NCI-H2081 (cell line): ENCODE measurements around the gene CACNA1B.
"Not testable (repeated sequence)": the region's sequence is repeated elsewhere in the genome, so short reads cannot be mapped to it uniquely, and the experiment has no call there.

Experiments used
- DNase-seq, 2 experiments: peaks; one replicate each; lab custom pipeline; 2025; lab: John Stamatoyannopoulos, UW

The CACNA1B gene

DNA sequence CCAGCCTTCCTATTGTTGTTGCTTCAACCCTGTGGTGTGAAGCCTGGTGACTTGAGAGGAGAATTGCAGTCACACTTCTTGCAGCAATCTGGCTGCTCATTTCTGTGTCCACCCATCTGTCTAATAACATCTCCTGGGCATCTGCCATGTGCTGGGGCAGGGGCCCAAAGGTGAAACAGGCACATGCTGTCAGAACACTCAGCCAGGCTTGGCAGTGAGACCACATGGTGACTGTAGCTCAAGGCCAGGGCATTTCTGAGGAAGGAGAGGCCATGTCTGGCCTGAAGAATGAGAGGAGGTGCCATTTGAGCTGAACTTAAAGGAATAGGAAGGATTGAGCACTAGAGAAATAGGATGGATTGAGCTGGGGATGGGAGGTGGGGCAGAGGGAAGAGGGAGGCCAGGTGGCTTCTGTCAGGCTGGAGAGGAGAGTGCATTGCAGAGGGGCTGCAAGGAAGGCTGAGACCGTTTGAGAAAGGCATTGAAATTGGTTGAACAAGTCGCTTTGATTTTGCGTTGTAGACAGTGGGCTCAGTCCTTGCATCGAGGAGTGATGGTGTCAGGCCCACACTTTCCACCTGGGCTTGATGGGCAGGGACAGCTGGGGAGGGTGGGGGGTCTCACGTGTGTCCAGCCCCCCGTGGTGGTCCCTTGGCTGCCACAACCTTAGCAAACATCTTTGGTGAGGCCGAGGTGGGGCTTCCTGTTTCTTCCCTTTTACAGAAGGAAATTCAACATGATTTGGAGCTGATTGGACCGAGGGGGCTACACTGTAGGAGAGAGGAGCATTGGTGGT is 222.4 kb downstream of the CACNA1B start:
- DNase-seq = no peak

- DNase-seq = peak in 1 of 2 experiments; percentile 12
Observed at GRCh38 chr9:138100711-138101350, 223.2 kb downstream of the CACNA1B start.

DNA sequence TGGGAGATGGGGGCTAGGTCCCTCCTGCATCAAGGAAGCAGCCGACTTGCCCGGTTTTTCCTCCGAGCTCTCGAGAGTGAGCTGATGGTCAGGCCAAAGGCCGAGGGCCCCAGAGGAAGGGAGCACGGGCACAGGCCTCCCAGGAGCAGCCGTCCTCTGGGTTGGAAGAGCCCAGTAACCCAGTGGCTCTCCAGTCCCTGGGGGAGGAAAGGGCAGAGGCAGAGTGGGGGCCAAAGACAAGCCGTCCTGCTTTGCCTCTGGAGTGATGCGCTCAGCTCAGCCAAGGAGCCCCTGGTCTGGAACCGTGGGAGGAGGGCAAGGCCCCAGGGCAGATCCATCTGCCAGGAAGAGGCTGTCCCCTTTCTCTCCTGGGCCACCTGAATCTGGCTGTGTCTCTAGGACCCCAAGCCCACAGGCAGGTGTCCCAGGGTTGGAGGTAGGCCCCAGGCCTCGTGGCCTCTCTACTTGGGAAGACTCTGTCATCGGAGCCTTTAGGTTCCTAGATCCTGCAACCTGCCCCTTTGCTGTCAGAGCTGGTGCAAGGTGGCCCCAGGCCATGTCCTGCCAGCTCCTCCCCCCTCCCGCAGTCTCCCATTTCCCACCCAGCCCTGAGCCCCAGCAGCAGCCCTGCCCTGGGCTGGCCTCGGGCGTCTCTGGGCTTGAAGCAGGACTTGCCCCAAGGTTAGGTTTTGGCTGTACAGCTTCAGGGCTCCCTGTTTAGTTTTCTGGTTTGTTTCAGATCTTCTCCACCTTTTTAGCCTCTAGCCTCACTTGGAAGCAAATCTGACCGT is 224.1 kb downstream of the CACNA1B start:
- no peak for DNase-seq

DNA sequence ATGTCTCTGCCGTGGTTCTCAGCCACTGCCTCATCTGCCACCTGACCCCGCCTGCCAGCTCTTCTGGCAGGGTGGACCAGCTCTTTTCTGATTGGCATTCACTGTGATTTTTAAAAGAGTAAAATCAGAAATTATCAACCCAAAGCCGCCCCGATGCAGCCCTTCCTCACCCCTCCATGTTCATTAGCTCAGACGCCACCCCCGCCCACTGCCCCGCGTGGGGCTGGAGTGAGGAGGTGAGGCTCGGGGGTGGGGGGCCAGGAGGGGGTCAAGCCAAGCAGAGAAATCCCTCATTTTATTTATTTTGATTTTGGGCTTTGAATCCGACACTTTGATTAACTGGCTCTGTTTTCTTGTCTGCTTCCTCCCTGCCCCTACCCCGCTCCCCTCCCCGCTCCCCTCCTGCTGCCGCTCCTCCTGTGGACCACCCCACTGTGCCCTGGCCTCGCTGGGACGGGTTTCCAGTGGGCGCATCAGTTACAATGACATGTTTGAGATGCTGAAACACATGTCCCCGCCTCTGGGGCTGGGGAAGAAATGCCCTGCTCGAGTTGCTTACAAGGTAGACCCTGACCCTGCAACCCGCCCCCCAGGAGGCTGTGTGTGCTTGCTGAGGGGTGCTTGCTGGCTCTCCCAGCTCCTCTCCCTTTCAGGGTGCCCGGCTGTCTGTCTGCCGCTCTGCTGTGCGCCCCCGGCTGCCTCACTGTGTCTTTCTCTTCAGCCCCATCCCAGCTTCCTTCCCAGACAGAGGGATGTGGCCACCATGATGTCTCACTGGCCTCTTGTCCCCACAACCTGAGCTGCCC is 224.9 kb downstream of the CACNA1B start:
- no peak for DNase-seq

- DNase-seq = no peak
Observed at GRCh38 chr9:138103111-138103848, 225.7 kb downstream of the CACNA1B start.

- DNase-seq = no peak
Observed at GRCh38 chr9:138103849-138104206, 226.2 kb downstream of the CACNA1B start.

- DNase-seq = no peak
Observed at GRCh38 chr9:138104251-138105122, 226.9 kb downstream of the CACNA1B start.

- DNase-seq = no peak
Observed at GRCh38 chr9:138105123-138105415, 227.5 kb downstream of the CACNA1B start.

DNA sequence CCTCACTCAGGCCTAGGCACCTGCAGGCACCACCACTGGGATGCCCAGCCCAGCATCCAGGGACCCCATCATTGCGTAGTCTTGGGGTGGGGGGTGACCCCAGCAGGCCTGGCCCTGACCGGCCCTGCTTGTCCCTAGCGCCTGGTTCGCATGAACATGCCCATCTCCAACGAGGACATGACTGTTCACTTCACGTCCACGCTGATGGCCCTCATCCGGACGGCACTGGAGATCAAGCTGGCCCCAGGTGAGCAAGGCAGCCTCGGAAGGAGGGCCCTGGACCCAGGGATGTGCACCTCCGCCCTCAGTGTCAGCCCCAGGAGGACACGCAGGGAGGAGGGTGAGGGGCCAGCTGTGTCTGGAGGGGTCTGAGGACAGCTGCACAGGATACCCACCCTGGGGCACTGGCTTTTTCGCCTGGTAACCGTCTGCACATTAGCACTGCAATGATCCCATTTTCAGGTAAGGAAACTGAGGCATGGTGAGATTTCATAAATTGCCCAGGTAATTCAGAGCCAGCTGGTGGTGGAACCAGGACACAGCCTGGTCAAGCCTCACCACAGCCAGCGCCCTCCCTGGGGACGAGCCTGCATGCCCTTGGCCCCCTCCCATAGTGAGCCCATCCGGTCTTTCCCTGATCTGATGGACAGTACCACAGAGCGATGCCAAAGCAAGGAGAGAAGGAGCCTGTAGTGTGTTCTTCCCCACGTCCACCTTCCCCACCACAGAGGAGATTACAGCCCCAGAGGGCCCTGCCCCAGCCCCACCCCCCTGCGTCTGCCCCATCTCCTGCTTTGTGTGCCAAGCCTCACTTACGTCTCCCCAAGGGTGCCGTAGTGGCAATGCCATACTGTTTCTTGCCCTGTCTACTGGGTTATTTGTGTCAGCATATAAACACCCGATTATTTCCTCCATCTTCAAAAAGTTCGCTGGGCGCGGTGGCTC is 228.3 kb downstream of the CACNA1B start:
- no peak for DNase-seq

DNA sequence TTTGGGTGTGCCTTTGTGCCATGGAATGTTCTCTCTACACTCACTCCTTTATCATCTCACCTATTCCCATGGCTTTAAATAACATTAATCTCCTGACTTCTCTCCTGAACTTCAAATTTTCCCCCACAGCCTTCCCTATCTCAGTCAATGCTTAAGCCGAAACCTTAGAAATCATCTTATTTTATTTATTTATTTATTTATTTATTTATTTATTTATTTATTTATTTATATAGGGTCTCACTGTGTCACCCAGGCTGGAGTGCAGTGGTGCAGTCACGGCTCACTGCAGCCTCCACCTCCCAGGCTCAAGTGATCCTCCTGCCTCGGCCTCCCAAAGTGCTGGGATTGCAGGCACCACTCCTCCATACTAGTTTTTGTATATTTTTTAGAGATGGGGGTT is 229.5 kb downstream of the CACNA1B start:
- not testable (repeated sequence) for DNase-seq

DNA sequence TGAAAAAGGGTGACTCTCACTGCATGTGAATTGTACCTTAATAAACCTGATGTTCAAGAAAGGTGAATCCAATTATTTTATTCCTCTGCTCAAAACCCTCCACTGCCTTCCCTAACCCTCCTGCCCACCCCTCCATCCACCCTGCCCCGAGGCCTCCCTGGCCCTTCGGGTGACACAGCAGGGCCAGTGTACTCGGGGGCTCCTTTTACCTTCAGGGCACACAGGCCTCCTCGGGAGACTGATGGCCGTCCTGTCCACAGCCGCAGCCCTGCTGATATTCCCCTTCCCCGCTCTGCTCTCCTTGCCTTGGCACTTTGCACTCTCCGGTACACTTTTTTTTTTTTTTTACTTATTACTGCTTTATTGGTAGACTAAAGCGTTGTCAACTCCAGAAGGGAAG is 234.0 kb downstream of the CACNA1B start:
- no peak for DNase-seq

- no peak for DNase-seq
Observed at GRCh38 chr9:138112090-138112748, 234.6 kb downstream of the CACNA1B start.

GRCh38 chr9:138112791-138113600 is 235.4 kb downstream of the CACNA1B start:
- no peak for DNase-seq

- peak in 1 of 2 experiments; percentile 2 for DNase-seq
Observed at GRCh38 chr9:138113701-138114325, 236.2 kb downstream of the CACNA1B start.

- no peak for DNase-seq
Observed at GRCh38 chr9:138114501-138115245, 237.1 kb downstream of the CACNA1B start.

DNA sequence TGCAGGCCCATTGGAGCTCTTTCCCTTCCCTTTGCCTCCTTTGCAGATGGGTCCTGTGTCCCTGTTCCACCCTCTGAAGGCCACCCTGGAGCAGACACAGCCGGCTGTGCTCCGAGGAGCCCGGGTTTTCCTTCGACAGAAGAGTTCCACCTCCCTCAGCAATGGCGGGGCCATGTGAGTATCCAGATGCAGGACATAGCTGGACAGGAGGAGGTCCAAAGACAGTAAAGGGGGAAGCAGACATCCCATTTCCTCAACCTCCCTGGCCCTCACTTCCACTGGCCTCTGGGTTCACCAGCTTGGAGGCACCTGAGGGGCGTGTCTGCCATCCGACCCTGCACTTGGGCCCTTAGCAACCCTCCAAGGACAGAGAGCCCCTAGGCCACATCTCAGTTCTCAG is 237.9 kb downstream of the CACNA1B start:
- DNase-seq = no peak

GRCh38 chr9:138116521-138116920 is 238.9 kb downstream of the CACNA1B start:
- no peak for DNase-seq
